ENCODE data around the gene PPT2.

Gene PPT2

DNA sequence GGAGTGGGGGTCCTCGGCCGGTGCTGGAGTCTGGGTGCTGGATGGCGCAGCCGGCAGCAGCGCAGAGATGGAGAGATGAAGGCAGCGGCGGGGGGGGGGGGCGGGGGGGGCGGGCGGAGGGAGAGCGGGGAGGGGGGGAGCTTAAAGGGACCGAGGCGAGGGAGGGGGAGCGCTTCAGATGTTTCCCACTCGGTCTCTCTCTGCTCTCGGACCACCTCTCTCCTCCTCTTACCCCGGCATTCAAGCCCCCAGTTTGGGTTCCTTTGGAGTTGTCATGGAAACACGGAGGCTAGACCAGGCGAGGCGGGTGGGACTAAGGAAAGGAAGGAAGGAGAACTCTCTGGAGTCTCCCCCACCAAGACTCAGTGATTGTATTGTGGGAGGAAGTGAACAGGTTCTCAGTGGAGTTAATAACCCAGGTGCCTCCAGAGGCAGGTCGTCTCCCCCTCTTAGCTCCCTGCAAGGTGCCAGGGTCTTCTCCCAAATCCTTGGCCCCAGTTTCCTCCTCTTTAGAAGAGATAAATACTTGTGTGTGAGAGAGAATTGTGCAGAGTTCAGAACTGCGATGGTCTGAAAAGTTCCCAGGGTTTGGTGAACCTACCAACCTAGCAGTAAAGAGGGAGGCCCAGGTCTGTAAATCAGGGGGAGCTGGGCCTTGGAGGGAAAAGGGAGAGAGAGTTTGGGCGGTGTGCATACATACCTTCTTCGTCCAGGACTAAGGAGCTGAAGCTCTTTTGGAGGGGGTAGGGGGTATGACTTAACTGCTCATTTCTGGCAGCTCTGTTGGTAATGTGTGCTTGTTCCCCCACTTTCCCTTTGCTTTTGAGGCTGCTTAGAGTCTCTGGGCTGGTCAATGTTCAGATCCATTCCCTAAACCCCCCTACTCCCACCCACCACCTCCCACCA, 1.8 kb upstream of the PPT2 start, which contains the start of gene PRRT1:
Gene PRRT1 (minus strand): TSS at position 77 of the 906 bp plus-strand sequence. CDS start 112 bp downstream, outside the sequence.
- no peak for DNase-seq (ENCODE audit: low read depth)

DNA sequence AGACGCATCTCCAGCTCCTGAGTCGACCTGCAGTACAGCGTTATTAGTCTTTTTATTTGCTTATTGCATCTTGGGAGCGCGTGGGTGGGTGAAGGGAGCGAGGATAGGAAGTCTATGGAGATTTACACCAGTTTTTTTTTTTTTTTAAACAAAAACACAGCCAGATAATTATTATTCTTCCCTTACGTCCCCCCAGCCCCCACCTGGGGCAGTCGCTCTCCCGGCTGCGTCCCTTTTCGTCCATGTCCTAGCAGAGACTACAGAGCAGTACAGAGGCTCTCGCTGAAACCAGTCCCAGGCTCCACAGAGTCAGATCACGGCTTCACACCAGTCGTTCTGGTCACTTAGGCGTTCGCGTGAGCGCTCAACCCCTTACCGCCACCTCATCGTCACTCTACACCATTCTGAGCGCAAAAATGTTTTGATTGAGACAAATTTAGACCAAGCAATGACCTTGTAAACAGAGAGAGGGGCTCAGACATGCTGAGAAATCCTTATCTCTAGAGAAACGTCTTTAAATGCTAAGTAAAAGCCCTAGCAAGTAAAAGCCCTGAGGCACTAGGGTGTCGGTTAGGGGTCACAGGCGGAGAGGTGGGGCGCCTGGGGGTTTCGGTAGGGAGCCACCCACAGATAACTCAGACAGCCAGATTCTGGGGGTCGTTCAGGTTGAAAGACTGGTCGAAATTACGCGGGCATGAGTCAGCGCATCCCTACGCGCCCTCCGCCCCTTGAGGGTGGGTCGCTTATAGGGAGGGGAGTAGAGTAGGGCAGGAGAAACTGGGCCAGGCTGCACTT, 975 bp upstream of the PPT2 start:
- no peak for DNase-seq (ENCODE audit: low read depth)

GRCh38 chr6:32154514-32155161, 697 bp downstream of the PPT2 start:
- DNase-seq (ENCODE audit: low read depth): no peak

DNA sequence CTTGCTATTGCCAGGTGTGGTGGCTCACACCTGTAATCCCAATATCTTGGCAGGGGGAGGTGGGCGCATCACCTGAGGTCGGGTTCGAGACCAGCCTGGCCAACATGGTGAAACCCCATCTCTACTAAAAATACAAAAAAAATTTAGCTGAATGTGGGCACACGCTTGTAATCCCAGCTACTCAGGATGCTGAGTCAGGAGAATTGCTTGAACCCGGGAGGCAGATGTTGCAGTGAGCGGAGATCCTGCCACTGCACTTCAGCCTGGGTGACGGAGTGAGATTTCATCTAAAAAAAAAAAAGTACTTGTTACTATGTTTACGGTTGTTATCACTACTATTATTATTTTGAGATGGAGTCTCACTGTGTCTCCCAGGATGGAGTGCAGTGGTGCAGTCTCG, 3.0 kb downstream of the PPT2 start:
- no peak for DNase-seq (ENCODE audit: low read depth)

GRCh38 chr6:32158052-32158451, 4.1 kb downstream of the PPT2 start:
- DNase-seq (ENCODE audit: low read depth): no peak

GRCh38 chr6:32163559-32164258, 9.8 kb downstream of the PPT2 start:
- DNase-seq (ENCODE audit: low read depth): no peak

DNA sequence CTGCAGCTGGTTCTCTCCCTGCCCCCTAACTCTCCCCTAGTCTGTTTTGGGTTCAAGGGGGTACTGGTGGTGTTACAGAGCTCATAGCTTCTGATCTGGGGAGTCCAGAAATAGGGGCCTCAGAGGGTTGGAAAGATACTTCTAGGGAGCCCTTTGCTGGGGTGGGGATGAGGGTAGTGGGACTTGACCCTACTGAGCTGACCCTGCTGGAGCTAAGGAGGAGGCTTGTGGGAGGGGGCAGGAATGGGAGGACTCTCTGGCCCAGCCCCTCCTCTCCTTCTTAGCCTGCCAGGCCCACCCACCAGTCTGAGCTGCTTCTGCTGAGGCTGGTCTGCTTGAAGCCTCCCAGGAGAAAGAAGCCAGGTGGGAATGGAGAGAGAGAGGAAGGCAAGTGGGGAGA, 10.4 kb downstream of the PPT2 start, which contains the start of gene EGFL8:
Gene EGFL8 (plus strand): TSS at position 301 of the 400 bp plus-strand sequence. CDS start 1,571 bp downstream, outside the sequence.
- DNase-seq (ENCODE audit: low read depth): no peak

GRCh38 chr6:32166411-32167061, 12.6 kb downstream of the PPT2 start:
- no peak for DNase-seq (ENCODE audit: low read depth)

GRCh38 chr6:32167154-32167760, 13.3 kb downstream of the PPT2 start:
- no peak for DNase-seq (ENCODE audit: low read depth)

DNA sequence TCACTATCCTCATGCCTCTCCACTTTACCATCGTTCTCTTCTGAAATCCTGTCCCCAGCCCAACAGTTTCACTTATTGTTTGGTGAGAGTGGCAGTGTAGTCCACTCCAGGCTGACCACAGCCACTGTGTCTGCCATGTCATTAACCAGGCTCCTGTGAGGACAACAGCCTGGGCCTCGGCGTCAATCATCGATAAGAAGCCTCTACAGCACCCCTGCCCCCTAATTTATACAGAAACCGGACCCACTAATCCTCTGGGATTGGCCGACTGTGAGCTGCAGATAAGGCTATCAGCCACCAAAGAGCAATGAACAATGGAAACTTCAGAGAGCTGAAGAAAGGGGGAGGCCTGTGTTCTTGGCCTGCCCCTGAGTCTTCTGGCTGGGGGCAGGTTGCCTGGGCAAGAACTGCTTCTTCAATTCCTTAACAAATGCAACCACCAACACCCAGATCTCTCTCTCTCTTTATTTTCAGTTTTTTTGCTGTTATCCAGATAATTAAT, 13.9 kb downstream of the PPT2 start:
- DNase-seq (ENCODE audit: low read depth): no peak

GRCh38 chr6:32168350-32168749, 14.4 kb downstream of the PPT2 start:
- DNase-seq (ENCODE audit: low read depth): no peak

DNA sequence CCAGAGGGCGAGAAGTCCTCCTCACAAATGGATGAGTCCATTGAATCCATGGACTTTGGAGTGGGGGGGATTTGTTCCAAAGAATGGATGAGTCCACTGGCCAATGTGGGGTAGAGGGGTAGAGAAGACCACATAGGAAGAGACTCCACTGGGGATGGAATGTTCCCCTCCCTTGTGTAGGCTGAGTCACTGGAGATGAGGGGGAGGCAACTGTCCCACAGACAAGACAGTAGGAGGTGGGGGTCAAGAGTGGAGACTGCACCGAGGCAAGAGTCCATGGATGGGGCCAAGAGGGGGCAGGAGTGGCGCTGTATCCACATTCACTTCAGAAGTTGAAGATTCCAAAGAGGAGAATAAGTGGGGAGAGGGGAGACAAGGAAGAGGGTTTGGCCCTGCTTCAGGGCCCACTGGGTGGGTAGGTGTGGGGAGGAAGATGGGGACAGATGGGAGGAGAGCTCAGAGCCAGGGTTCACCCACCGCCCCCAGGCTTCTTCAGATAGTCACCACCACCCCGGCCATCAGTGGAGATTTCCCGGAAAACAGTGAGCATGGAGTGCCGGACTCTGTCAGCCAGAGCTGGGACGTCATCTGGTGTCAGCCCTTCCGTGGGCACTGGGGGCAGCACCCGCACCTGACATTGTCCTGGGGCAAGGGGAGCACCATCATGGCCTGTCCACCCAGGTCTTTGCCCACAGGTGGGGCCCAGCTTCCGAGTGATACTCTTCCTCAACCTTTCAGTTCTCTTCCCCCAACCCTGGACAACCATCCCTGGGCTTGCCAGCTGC, 15.1 kb downstream of the PPT2 start:
- DNase-seq (ENCODE audit: low read depth): no peak

GRCh38 chr6:32170294-32170693, 16.4 kb downstream of the PPT2 start:
- no peak for DNase-seq (ENCODE audit: low read depth)

DNA sequence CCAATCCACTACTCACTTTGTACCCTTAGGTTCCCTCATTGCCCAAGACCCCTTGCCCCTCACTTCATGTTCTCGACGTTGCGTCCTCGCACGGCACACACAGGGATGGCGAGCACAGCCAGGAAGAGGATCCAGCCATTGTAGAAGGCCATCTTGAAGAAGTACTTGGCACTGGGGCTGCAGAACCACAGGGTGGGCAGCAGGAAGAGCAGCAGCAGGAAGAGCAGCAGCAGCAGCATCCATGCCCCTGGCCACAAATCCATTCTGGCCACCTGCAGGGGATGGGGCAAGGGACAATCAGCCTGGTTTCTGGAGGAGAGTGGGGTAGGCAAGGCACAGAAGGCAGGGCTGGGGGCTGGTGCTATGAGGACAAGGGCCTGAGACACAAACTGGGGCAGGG, 17.3 kb downstream of the PPT2 start:
- DNase-seq (ENCODE audit: low read depth): no peak

DNA sequence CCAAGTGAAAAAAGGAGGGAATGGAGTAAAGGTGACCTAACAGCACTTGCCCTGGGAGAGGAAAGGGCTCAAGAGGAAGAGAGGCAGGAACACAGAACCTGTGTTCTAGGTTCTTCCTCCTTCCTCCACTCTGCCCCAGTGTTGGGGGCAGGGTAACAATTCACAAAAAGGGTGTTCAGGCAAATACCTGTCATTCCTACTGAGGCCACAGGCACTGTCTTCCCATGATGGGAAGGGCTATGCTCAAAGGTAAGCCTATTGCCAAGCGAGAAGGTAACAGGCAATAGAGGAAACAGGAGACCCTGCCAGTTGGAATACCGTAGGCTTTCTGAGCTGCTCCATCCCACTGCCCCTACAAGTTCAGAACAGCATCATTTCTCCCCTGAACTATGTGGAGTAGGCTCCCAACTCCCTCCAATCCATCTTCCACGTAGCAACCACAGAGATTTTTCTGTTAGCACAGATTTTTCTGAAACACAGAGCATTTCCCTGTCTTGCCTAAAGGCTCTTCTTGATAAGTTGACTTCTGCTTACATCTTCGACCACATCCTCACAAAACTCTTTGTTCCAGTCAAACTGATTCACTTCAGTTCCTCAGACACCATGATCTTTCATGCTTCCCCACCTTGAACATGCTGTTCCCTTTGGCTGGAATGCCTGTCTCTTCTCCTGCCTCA, 19.2 kb downstream of the PPT2 start:
- DNase-seq (ENCODE audit: low read depth): no peak

DNA sequence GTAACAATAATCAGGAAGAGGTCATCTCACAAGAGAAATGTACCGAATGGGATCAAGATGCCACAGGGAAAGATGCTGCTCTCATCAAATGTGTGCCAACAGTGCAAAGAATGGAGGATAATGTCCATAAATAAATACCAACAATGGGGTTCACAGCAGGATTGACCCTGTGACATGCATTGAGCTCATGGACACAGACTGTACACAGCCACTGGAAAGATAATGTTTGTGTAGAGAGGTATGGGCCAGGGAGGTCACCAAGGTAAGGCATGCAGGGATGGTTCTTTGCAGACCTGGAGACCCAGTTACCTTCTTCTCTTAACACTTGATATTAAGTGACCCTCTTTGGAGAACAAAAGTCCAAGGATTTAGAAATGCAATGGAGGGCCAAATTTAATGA, 20.5 kb downstream of the PPT2 start:
- no peak for DNase-seq (ENCODE audit: low read depth)

GRCh38 chr6:32175322-32175710, 21.4 kb downstream of the PPT2 start:
- DNase-seq (ENCODE audit: low read depth): no peak

GRCh38 chr6:32175711-32176475, 22.0 kb downstream of the PPT2 start, which contains the start of gene AGPAT1:
Gene AGPAT1, minus strand, starts transcription at chr6:32176084. Its CDS starts 4,588 bp downstream, at chr6:32171496.
- peak; percentile 96 for DNase-seq (ENCODE audit: low read depth)
